ENCODE results near the gene RIOK2.

GRCh38 chr5:97192580-97193354 is 9.7 kb upstream of the RIOK2 start:
- TF ChIP-seq CTCF (IDR thresholded peaks at IDR 0.05; ENCODE audit: low read depth, low read length, missing input control) (no peak), RXRA (IDR thresholded peaks at IDR 0.05) (no peak), SP1 (IDR thresholded peaks at IDR 0.05) (no peak), GABPA (IDR thresholded peaks at IDR 0.05 in 1 of 2, conservative IDR thresholded peaks at IDR 0.05 in 1 of 2) (no peak), RAD21 (IDR thresholded peaks at IDR 0.05) (no peak), HNF4G (IDR thresholded peaks at IDR 0.05) (no peak), EGR1 (IDR thresholded peaks at IDR 0.05; ENCODE audit: low read depth in 2 of 2) (no peak), TAF1 (conservative IDR thresholded peaks at IDR 0.05) (no peak), FOXA1 (IDR thresholded peaks at IDR 0.05) (no peak), ZBTB33 (IDR thresholded peaks at IDR 0.05) (no peak), HNF4A (conservative IDR thresholded peaks at IDR 0.05) (no peak)
- TF ChIP-seq, protein P1, sequence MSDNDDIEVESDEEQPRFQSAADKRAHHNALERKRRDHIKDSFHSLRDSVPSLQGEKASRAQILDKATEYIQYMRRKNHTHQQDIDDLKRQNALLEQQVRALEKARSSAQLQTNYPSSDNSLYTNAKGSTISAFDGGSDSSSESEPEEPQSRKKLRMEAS (IDR thresholded peaks at IDR 0.05): no peak
- TF ChIP-seq, protein P2, sequence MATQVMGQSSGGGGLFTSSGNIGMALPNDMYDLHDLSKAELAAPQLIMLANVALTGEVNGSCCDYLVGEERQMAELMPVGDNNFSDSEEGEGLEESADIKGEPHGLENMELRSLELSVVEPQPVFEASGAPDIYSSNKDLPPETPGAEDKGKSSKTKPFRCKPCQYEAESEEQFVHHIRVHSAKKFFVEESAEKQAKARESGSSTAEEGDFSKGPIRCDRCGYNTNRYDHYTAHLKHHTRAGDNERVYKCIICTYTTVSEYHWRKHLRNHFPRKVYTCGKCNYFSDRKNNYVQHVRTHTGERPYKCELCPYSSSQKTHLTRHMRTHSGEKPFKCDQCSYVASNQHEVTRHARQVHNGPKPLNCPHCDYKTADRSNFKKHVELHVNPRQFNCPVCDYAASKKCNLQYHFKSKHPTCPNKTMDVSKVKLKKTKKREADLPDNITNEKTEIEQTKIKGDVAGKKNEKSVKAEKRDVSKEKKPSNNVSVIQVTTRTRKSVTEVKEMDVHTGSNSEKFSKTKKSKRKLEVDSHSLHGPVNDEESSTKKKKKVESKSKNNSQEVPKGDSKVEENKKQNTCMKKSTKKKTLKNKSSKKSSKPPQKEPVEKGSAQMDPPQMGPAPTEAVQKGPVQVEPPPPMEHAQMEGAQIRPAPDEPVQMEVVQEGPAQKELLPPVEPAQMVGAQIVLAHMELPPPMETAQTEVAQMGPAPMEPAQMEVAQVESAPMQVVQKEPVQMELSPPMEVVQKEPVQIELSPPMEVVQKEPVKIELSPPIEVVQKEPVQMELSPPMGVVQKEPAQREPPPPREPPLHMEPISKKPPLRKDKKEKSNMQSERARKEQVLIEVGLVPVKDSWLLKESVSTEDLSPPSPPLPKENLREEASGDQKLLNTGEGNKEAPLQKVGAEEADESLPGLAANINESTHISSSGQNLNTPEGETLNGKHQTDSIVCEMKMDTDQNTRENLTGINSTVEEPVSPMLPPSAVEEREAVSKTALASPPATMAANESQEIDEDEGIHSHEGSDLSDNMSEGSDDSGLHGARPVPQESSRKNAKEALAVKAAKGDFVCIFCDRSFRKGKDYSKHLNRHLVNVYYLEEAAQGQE (IDR thresholded peaks at IDR 0.05): no peak
- TF ChIP-seq, protein P3, sequence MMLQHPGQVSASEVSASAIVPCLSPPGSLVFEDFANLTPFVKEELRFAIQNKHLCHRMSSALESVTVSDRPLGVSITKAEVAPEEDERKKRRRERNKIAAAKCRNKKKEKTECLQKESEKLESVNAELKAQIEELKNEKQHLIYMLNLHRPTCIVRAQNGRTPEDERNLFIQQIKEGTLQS (IDR thresholded peaks at IDR 0.05): no peak

Measured in liver (tissue), 3 donors.